GM12873 (cell line): ENCODE data around the gene RNASE1.

ENCODE experiments used
- CTCF ChIP-seq: IDR thresholded peaks from 2 replicates; pipeline ENCODE4 v1.5.1; 2012; ENCODE audit warnings: low read depth, mild to moderate bottlenecking, moderate library complexity, low read length, control low read depth; ENCODE audit not compliant: insufficient read depth; ENCODE audit errors: missing control alignments

The RNASE1 gene

GRCh38 chr14:20755037-20755436, 47.6 kb downstream of the RNASE1 start:
- TF ChIP-seq CTCF: no peak

GRCh38 chr14:20754308-20754707, 48.3 kb downstream of the RNASE1 start:
- TF ChIP-seq CTCF: no peak

- TF ChIP-seq CTCF: no peak
Observed at GRCh38 chr14:20751963-20752562, 50.6 kb downstream of the RNASE1 start.
